SH-SY5Y (cell line): ENCODE data around the gene PAX5.
A peak's percentile ranks its signal among the peaks of the same experiment; 100 is the strongest.

Experiments used
- GATA2 ChIP-seq: IDR thresholded peaks from 2 replicates; pipeline ENCODE4 v1.6.1; 2011; ENCODE audit warnings: mild to moderate bottlenecking, low read depth, low read length
- GATA3 ChIP-seq: IDR thresholded peaks from 2 replicates; pipeline ENCODE4 v1.6.1; 2011; ENCODE audit warnings: low read depth, mild to moderate bottlenecking, low read length, moderate library complexity

Gene PAX5

DNA sequence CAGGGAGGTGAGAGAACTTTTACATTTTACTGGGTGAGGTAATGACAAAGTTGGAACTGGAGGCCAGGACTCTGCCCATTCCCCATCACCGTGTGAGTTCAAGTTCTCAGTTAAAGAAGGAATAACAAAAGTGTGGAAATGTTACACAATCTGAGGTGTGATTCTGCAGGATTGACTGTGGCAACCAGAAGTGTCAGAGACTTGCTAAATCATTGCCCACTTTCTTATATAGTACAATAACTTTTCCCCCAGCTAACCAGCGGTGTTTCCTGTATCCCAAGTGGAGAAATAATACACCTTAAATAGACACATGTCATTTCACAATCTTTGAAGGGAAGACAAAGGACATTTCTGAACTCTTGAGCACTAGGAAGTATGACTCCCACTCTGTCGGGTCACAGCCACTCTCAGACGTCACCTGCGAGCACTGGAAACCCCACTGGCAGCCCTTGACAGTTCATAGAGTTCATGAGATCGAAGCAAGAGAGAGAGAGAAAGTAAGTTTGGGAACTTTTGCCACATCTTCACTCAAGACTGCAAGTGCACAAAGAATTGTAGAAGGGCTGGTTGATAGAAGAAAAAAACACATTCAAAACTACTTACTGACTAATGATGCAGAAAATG, 28.4 kb downstream of the PAX5 start:
- TF ChIP-seq GATA3 (no peak), GATA2 (no peak)

DNA sequence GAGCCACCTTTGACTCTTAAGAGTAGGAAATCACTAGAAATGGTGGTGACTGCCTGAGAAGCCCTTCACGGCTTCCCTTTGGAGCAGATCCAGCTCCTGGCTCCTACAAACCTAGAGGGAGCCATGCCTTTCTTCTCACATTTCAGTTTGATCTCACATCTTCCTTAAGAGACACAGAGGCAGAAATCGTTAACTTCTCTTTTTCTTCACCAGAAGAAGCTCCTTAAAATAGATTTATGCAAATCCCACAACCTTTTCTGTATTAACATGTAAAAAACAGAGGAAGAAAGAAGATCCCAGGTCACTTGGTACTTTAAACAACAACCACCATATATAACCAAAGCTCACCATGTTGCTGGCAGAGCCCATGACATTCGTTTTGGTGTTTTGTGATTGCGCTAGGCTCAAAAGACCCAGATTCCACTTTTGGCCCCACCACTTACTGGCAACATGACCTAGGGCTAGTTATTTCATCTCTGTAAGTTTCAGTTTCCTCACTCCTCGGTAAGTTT, 29.6 kb downstream of the PAX5 start:
- TF ChIP-seq GATA2 (no peak), GATA3 (no peak)

DNA sequence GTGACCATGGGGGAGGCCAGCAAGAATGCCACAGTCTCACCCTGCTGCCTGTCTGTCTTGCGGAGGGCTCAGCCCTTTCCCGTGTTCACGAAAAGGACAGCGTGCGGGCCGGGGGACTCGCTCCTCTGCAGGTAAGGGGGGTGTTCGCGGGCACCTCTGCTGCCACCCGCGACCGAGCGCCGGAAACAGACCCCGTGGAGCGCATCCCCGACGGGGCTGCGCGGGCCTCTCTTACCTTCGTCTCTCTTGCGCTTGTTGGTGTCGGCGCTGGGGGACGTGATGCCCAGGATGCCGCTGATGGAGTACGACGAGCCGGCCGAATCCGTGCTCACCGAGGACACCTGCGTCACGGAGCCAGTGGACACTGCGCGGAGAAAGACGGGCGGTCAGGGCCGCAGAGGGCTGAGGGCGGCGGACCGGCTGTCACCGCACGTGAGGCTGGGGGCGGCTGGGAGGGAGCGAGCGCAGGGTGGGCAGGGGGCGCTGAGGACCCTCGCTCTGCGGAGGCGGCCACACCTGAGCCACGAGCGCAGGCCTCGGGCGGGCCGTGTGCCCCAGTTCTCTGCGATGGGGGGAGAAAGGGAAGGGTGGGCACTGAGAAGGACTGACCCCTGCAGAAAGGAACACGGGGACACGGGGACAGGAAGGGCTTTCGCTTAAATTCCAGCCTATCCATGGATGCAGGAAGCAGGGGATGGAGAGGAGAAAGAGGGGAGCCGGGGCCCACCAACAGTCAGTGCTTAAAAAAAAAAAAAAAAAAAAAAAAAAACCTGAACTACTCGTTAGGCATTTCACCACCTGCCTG, 31.5 kb downstream of the PAX5 start:
- TF ChIP-seq GATA3 (no peak), GATA2 (no peak)

DNA sequence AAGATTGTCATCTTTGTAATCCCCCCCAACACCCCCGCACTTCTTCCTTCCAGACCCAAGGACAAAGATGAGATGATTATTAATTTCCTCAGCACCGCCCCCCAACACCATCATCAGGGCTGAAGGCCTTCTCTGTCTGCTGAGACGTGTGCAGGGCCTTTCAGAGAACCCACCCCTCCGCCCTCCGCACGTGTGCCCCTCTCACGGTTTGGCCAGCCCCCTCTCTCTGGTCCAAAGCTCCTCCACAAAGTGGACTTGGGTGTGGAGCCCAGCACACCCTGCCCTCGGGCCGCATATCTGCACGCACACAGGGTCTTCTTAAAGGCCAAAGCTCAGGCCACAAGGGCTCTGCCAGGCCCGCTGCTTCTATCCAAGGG, 32.0 kb downstream of the PAX5 start:
- no peak for TF ChIP-seq GATA2
- TF ChIP-seq GATA3 = no peak

DNA sequence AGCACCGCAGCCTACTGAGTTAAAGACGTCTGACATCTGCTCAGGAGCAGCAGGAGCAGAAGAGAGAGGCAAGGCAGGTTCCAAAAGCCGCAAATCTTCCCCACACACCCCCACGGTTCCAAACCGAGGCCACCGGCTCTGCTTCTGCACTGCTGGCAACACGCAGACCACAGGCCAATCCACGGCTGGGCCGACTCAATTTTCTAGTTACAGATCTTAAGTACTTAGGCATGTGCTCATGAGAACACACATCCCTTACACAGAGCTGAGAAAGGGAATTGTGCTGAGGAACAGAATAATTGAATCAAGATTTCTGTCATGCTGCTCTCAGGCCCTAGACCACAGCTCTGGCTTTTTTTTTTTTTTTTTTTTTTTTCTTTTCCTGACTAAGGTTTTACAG, 32.6 kb downstream of the PAX5 start:
- TF ChIP-seq GATA3 (no peak), GATA2 (no peak)

DNA sequence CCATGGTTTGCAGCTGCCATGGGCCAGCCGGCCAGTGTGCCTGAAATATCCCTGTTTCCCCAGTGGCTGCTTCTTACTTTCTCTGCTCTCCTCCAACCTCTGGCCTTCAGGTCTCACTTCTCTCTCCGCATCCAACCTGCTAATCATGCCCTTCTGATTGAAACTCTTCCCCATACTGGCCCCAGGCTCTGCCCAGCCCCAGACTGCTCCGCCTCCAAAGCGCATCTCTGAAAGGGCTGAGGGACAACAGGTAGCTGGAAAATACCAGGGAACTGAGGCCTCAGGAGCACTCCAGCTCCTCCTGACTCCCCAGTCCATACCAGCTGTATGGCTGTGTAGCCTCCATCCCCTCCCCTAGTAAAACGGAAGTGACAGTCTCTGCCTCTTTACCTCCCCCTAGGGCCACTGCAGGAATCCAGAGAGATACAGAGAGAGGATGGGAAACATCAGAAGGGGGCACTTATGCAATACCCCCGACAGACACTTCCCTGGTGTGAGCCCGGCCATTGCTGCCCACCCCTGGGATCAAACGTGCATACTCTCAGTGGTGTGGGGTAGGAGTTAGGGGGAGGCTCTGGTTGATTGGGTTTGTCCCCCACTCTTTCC, 34.2 kb downstream of the PAX5 start:
- TF ChIP-seq GATA3 (no peak), GATA2 (no peak)

DNA sequence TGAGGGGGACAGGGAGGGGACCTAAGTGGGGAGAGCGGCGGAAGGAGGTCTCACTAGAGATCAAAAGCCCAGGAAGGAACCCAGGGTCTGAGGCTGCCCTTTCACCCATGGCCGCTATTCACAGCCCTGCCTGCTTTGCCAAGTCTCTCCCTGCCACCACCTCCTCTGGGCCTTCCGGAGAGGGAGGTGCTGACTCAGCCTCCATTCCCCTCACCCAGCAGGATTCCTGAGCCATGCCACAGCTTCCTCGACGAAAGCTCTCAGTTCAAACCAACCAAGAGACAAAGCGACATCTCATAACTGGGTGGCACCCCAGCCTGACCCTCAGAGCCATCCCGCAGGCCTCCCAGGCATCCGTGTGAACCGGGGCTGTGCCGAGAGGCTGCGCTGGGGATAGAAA, 36.7 kb downstream of the PAX5 start:
- TF ChIP-seq GATA3 (no peak), GATA2 (no peak)

DNA sequence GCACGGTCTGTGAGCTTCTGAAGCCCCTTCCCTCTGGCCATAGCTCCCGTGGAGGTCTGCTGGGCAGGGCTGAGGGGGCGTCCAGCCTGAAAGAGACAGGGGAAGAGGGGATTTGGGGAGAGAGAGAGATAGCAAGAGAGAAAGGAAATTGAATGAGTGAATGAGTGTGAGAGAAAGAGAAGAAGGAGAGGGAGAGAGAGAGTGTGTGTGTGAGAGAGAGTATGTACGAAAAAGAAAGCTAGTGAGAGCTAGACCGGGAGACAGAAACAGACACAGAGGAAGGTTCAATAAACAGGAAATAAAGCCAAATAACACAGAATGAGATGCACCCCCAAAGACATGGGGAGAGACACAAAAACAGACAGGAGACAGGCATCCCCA, 37.4 kb downstream of the PAX5 start:
- no peak for TF ChIP-seq GATA3
- TF ChIP-seq GATA2 = no peak

DNA sequence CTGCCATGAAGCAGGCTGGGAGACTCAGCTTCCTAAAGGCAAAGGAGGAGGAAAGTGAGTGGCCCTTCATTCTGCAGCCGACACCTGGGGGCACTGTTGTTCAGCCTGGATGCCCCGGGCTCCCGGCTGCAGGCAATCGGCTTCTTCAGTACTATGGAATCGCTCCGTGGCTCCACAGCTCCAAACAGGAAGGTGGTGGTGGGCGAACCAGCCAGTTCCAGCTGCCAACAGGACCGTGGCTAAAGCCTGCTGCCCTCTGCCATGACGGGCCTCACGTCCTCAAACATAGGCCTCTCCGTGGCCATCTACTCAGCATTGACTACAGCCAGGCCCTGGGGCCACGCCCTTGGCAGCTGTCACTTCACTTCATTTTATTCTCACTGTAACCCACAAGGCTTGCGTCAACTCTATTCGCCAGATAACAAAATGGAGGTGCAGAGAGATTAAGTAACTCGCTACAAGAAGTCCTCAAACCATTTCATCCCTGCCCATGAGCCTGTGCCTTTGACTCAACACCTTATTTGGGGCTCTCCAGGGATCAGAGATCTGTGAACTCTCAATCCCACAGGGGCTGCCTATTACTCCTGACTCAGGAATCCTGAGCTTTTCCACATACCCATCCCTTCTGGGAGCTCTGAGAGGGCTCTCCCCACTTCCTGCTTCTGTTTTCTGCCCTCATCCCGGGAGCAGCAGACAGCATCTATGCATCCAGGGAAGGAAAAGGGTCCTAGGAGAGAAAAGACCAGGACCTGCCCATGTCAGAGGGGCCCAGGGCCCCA, 38.0 kb downstream of the PAX5 start:
- TF ChIP-seq GATA2 (no peak), GATA3 (no peak)

DNA sequence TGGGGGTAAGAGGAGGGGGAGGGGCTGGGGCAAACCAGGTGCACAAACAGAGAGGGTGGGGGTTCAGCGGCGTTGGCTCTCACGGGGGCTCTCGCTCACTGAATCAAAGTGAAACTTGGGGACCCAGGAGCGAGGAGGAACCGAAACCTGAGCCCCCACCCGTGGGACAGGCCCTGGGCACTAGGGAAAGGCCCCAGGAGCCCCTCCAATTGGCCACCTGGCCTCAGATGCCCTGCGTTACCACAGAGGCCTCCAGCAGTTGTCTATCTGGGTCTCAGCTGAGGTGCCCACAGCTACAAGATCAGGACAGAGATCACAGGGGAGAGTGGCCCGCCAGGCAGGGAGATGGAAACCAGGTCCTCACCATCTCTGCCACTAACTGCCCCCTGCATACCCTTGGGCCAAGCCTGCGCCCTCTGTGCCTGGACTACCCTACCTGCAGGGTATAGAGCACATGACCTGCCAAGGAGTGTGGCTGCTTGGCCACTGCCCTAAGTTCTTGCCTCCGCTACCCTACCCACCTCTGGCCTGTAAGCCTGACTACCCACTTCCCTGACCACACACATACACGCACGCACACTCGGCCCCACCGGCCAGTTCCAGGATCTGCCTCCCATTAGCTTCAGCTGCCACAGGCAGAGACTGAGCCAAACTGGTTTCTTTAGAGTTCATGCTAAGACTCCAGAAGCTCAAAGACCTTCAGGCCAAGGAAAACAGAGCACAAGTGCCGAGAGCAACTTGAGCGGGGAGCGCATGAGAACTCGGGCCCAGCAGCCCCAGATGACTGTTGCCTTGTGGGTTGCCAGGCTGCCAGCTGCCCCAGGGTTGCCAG, 39.9 kb downstream of the PAX5 start:
- TF ChIP-seq GATA3 (no peak), GATA2 (peak; percentile 65)

DNA sequence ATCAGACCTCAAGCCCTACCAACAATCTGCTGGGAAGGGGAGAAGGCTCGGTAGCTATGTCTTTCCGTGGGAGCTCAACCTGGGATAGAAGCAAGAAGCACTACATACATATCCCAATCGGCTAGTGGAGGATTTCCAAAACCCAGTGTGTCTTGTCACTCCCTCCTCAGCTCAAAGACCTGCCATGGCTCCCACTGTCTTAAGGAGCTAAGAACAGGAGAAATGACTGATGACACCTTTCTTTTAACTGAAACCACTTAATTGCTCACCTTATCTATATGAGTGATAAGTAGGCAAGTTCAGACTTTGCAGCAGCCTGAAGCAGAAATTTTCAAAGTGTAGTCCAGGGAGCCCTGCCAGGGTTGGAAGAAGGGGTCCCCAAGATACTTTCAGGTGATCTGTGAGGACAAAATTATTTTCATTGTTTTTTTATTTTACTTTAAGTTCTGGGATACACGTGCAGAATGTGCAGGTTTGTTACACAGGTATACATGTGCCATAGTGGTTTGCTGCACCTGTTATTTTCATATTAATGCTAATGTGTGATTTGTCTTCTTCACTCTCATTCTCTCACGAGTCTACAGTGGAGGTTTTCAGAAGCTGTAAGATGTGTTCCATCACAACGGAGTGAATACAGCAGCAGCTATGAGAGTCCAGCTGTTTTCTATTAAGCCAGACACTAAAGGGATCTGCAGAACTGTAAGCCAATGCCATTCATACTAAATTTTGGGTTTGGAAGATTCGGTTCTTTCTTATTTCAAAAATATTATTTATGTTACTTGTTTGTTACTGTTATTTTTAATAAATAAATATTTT, 41.4 kb downstream of the PAX5 start:
- no peak for TF ChIP-seq GATA3
- TF ChIP-seq GATA2 = no peak

DNA sequence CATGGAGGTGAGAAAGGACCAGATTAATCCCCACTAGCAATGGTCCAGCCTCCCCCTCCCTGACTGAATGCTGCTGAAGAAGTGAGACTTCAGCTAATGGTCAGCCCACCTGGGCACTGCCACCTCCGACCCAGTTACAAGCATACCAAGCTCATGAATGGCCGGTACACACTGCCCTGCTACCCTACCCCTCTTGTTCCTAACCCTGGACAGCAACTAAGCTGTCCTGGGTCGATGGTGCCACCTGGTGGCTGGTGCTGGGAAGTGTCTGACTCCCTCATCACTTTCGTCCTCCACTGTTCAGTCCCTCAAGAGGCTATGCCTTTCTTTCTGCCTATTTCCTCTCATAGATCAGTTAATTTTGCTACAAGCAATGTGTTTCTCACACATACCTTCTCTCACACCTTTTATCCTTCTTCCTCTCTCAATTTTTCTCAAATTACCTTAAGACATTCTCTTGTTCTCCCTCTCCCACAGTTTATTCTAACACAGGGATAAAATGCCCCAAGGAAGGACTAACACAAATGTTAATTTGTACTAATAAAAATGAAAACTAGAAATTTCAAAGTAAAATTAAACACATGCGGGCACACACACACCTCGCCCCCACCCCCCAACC, 42.4 kb downstream of the PAX5 start:
- TF ChIP-seq GATA2 (no peak), GATA3 (no peak)
